Measurements from ENCODE around the gene LOXL3. TPM values are rescaled to one million over a fixed set of nuclear protein-coding genes. Genes with fewer than 3 reads are reported as not detected.

LOXL3 gene
- polyA plus RNA-seq, 1 donor (not counting 4 experiments of a cell fraction or from before 2014, with no cell fraction given), result 0.21 TPM

DNA sequence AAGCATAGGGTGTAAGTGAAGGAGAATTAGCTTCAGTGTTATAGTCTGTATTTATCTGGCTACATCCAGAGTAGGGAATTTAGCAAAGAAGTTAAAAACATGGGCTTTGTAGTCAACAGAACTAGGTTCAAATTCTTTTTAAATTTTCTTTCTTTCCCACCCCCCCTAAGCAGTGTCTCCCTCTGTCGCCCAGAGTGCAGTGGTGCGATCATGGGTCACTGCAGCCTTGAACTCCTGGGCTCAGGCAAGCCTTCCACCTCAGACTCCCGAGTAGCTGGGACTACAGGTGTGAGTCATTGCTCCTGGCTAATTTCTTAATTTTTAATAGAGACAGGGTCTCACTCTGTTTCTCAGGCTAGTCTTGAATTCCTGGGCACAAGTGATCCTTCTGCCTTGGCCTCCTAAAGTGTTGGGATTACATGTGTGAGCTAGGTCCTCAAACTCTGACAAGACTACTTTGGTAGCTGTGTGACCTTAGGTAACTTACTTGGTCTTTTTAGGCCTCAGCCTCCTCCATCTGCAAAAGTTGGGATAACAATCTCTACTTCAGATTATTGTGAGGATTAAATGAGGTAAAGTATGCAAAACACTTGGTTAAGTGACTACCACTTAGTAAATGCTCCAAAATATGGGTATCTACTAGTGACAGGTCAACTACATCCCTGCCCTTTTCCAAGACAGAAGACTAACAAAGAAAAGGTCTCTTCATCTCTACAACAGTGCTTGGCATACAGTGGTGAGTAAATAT is 18.6 kb upstream of the LOXL3 start:
- dilution Hi-C loops (cut with MboI; ENCODE audit: extremely low pct_ligation_motif_present, low sequenced_read_pairs), result no loop called here
- Histone ChIP-seq H2AFZ (ENCODE audit: control insufficient read depth, low read length) (no peak overlapping the region), H3K4me3 (ENCODE audit: control insufficient read depth in 2 of 3, extremely low read depth in 1 of 3, insufficient read depth in 2 of 3, low read depth in 1 of 3, low read length in 3 of 3) (no peak overlapping the region), H3K9me3 (ENCODE audit: control insufficient read depth, low read depth, low read length) (no peaks in the 10 kb centered on the region), H3K27ac (ENCODE audit: control insufficient read depth, insufficient read depth, low read length) (no peak overlapping the region), H3K79me2 (ENCODE audit: control insufficient read depth, insufficient read depth, low read length) (no peaks in the 10 kb centered on the region), H4K20me1 (ENCODE audit: control insufficient read depth, extremely low read depth, insufficient read depth, low read length) (no peaks in the 10 kb centered on the region), H3K36me3 (ENCODE audit: control insufficient read depth in 2 of 2, extremely low read depth in 1 of 2, insufficient read depth in 2 of 2, low read length in 2 of 2) (no peaks in the 10 kb centered on the region), H3K4me2 (ENCODE audit: control insufficient read depth, extremely low read depth, insufficient read depth, low read depth, low read length) (no peak overlapping the region), H3K9ac (ENCODE audit: control insufficient read depth, extremely low read depth, insufficient read depth, low read length) (no peak overlapping the region), H3K9me1 (ENCODE audit: control insufficient read depth, extremely low read depth, insufficient read depth, low read length) (no peaks in the 10 kb centered on the region), H3K27me3 (ENCODE audit: control insufficient read depth, extremely low read depth, insufficient read depth, low read length) (no peaks in the 10 kb centered on the region), H3K4me1 (ENCODE audit: control insufficient read depth, extremely low read depth, insufficient read depth, low read length) (peaks cover 28% of the 10 kb centered on the region)
- no peak for TF ChIP-seq EZH2 (IDR thresholded peaks at IDR 0.05; ENCODE audit: low read length)
- TF ChIP-seq, protein P1, sequence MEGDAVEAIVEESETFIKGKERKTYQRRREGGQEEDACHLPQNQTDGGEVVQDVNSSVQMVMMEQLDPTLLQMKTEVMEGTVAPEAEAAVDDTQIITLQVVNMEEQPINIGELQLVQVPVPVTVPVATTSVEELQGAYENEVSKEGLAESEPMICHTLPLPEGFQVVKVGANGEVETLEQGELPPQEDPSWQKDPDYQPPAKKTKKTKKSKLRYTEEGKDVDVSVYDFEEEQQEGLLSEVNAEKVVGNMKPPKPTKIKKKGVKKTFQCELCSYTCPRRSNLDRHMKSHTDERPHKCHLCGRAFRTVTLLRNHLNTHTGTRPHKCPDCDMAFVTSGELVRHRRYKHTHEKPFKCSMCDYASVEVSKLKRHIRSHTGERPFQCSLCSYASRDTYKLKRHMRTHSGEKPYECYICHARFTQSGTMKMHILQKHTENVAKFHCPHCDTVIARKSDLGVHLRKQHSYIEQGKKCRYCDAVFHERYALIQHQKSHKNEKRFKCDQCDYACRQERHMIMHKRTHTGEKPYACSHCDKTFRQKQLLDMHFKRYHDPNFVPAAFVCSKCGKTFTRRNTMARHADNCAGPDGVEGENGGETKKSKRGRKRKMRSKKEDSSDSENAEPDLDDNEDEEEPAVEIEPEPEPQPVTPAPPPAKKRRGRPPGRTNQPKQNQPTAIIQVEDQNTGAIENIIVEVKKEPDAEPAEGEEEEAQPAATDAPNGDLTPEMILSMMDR (optimal IDR thresholded peaks at IDR 0.05 in 1 of 3, IDR thresholded peaks at IDR 0.05 in 1 of 3, conservative IDR thresholded peaks at IDR 0.05 in 1 of 3; ENCODE audit: extremely low read depth in 1 of 3, insufficient read depth in 2 of 3, low read length in 3 of 3), result peak in 1 of 3 experiments; percentile 3
- DNase-seq (ENCODE audit: low read depth, low spot score) (no peak), FAIRE-seq (no peak)

DNA sequence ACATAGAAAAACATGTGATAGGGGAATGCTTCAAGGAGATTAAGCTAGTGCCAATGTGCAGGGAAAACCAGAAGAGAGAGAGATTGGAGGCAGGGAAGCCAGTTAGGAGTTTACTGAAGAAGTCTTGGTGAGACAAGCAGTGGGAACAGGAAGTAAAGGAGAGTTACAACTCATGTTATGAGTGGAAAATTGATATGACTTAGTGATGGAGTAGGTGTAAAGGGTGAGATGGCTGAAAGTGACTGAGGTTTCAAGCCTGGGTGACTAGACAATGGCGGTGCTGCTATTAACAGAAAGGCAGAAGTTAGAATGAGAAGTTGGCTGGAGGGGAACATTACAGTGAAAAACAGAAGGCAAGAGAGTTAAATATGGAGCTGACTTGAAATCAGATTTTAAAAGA is 17.3 kb upstream of the LOXL3 start:
- no peaks in the 10 kb centered on the region for H4K20me1 ChIP-seq (ENCODE audit: control insufficient read depth, extremely low read depth, insufficient read depth, low read length)
- H3K79me2 ChIP-seq (ENCODE audit: control insufficient read depth, insufficient read depth, low read length), result no peaks in the 10 kb centered on the region
- H3K27ac ChIP-seq (ENCODE audit: control insufficient read depth, insufficient read depth, low read length), result no peak overlapping the region
- H3K9me3 ChIP-seq (ENCODE audit: control insufficient read depth, low read depth, low read length), result no peaks in the 10 kb centered on the region
- no peak for FAIRE-seq
- no peaks in the 10 kb centered on the region for H3K9me1 ChIP-seq (ENCODE audit: control insufficient read depth, extremely low read depth, insufficient read depth, low read length)
- H3K9ac ChIP-seq (ENCODE audit: control insufficient read depth, extremely low read depth, insufficient read depth, low read length), result no peak overlapping the region
- H3K4me2 ChIP-seq (ENCODE audit: control insufficient read depth, extremely low read depth, insufficient read depth, low read depth, low read length), result no peak overlapping the region
- dilution Hi-C loops (cut with MboI; ENCODE audit: extremely low pct_ligation_motif_present, low sequenced_read_pairs), result no loop called here
- peaks cover 37% of the 10 kb centered on the region for H3K4me1 ChIP-seq (ENCODE audit: control insufficient read depth, extremely low read depth, insufficient read depth, low read length)
- DNase-seq (ENCODE audit: low read depth, low spot score), result no peak
- H3K4me3 ChIP-seq (ENCODE audit: control insufficient read depth in 2 of 3, extremely low read depth in 1 of 3, insufficient read depth in 2 of 3, low read depth in 1 of 3, low read length in 3 of 3), result no peak overlapping the region
- TF ChIP-seq, protein P1 (optimal IDR thresholded peaks at IDR 0.05 in 1 of 3, IDR thresholded peaks at IDR 0.05 in 1 of 3, conservative IDR thresholded peaks at IDR 0.05 in 1 of 3; ENCODE audit: extremely low read depth in 1 of 3, insufficient read depth in 2 of 3, low read length in 3 of 3), result no peak
- no peaks in the 10 kb centered on the region for H3K36me3 ChIP-seq (ENCODE audit: control insufficient read depth in 2 of 2, extremely low read depth in 1 of 2, insufficient read depth in 2 of 2, low read length in 2 of 2)
- H2AFZ ChIP-seq (ENCODE audit: control insufficient read depth, low read length), result peak overlapping the region; percentile 44
- H3K27me3 ChIP-seq (ENCODE audit: control insufficient read depth, extremely low read depth, insufficient read depth, low read length), result no peaks in the 10 kb centered on the region

Measured in keratinocyte (primary cell).